IMR-90 (cell line): Measurements from ENCODE around the gene FOXC2. TPM values are rescaled to one million over a fixed set of nuclear protein-coding genes. Genes with fewer than 3 reads are reported as not detected.

Experiments
- ATAC-seq: fragments of 200-7000 bp; cut with Tn5 transposase; 2 replicates; pipeline ENCODE4 v1.9.1; 2020; ENCODE audit warnings: low read depth, mild to moderate bottlenecking, moderate library complexity
- BruUV-seq: library from RNA; stranded (reverse); fragments of 400-500 nt; replicated peaks from 2 replicates; lab custom pipeline; 2021; lab: Mats Ljungman, UMichigan
- CTCF ChIA-PET: fragments of 300-600 bp; formaldehyde crosslinking; extraction: SDS; loops from one replicate; lab custom pipeline; 2021; ENCODE audit warnings: antibody characterized with exemption; lab: Yijun Ruan, JAX
- POLR2A ChIA-PET: fragments of 300-600 bp; sonication (Branson Sonifier 250); formaldehyde crosslinking; loops from one replicate; lab custom pipeline; 2022; ENCODE audit warnings: antibody characterized with exemption; ENCODE audit not compliant: unreplicated experiment; lab: Charles Lee
- DNase-seq: peaks from one replicate; pipeline ENCODE4 v3.0.0; 2013
- H2AFZ ChIP-seq: replicated peaks from 2 replicates; pipeline ENCODE3; 2013; ENCODE audit warnings: low read length, mild to moderate bottlenecking; ENCODE audit not compliant: poor library complexity
- H2AK5ac ChIP-seq: 2 replicates; pipeline ENCODE4 v1.6.1; 2013; ENCODE audit warnings: low read depth, low read length, inconsistent platforms
- H2AK9ac ChIP-seq: replicated peaks from 2 replicates; pipeline ENCODE3; 2013; ENCODE audit warnings: mild to moderate bottlenecking, low read depth, low read length, moderate library complexity; ENCODE audit not compliant: poor library complexity
- H2BK120ac ChIP-seq: 2 replicates; pipeline ENCODE4 v1.6.1; 2013; ENCODE audit warnings: low read depth, low read length, inconsistent platforms
- H2BK15ac ChIP-seq: 3 replicates; pipeline ENCODE4 v1.6.1; 2013; ENCODE audit warnings: low read depth, low read length, inconsistent platforms
- H2BK20ac ChIP-seq: 2 replicates; pipeline ENCODE4 v1.6.1; 2013; ENCODE audit warnings: low read depth, mild to moderate bottlenecking, inconsistent platforms, low read length, moderate library complexity
- H2BK5ac ChIP-seq: 2 replicates; pipeline ENCODE4 v1.6.1; 2013; ENCODE audit warnings: mild to moderate bottlenecking, low read depth, low read length, inconsistent platforms; ENCODE audit not compliant: poor library complexity, severe bottlenecking
- H3K14ac ChIP-seq: replicated peaks from 2 replicates; pipeline ENCODE4 v1.6.1; 2013; ENCODE audit warnings: low read depth, low read length, inconsistent platforms
- H3K18ac ChIP-seq: 2 replicates; pipeline ENCODE4 v1.6.1; 2013; ENCODE audit warnings: low read depth, low read length, control low read depth
- H3K23ac ChIP-seq: 2 replicates; pipeline ENCODE4 v1.6.1; 2013; ENCODE audit warnings: low read depth, low read length, inconsistent platforms
- H3K27ac ChIP-seq: 2 replicates; pipeline ENCODE4 v1.5.1; 2013; ENCODE audit warnings: mild to moderate bottlenecking, control low read depth, low read length; ENCODE audit not compliant: insufficient read depth
- H3K27me3 ChIP-seq: 2 replicates; pipeline ENCODE4 v1.6.1; 2013; ENCODE audit warnings: low read length; ENCODE audit not compliant: control insufficient read depth, insufficient read depth
- H3K36me3 ChIP-seq: 2 replicates; pipeline ENCODE4 v1.6.1; 2013; ENCODE audit warnings: low read length, mixed read lengths; ENCODE audit not compliant: control insufficient read depth, insufficient read depth
- H3K4ac ChIP-seq: 2 replicates; pipeline ENCODE4 v1.6.1; 2013; ENCODE audit warnings: low read depth, low read length, inconsistent platforms
- H3K4me1 ChIP-seq: 2 replicates; pipeline ENCODE4 v1.6.1; 2013; ENCODE audit warnings: low read length, mixed read lengths; ENCODE audit not compliant: control insufficient read depth, insufficient read depth
- H3K4me2 ChIP-seq: 2 replicates; pipeline ENCODE4 v1.6.1; 2013; ENCODE audit warnings: low read depth, mild to moderate bottlenecking, control low read depth, low read length, moderate library complexity
- H3K4me3 ChIP-seq: 2 replicates; pipeline ENCODE4 v1.5.1; 2013; ENCODE audit warnings: low read depth, mild to moderate bottlenecking, control low read depth, low read length, moderate library complexity; ENCODE audit not compliant: insufficient read depth
- H3K56ac ChIP-seq: 2 replicates; pipeline ENCODE4 v1.6.1; 2013; ENCODE audit warnings: low read length, inconsistent platforms; ENCODE audit not compliant: insufficient read depth; ENCODE audit errors: extremely low read depth
- H3K79me1 ChIP-seq, 2 experiments: 2 replicates each; pipeline ENCODE4 v1.6.1; 2013; ENCODE audit warnings: low read length in 2 of 2, inconsistent platforms in 1 of 2, low read depth in 1 of 2
- H3K9ac ChIP-seq: 2 replicates; pipeline ENCODE4 v1.6.1; 2013; ENCODE audit warnings: low read depth, low read length, control low read depth
- H3K9me1 ChIP-seq: 2 replicates; pipeline ENCODE4 v1.6.1; 2013; ENCODE audit warnings: low read length, inconsistent platforms; ENCODE audit not compliant: insufficient read depth
- H3K9me3 ChIP-seq: 2 replicates; pipeline ENCODE4 v1.6.1; 2013; ENCODE audit warnings: low read length; ENCODE audit not compliant: control insufficient read depth, insufficient read depth
- H4K20me1 ChIP-seq: 2 replicates; pipeline ENCODE4 v1.6.1; 2013; ENCODE audit warnings: low read length, inconsistent platforms; ENCODE audit not compliant: insufficient read depth
- H4K5ac ChIP-seq: 2 replicates; pipeline ENCODE4 v1.6.1; 2013; ENCODE audit warnings: mild to moderate bottlenecking, low read depth, low read length, control low read depth
- H4K8ac ChIP-seq, 2 experiments: 2 replicates each; pipeline ENCODE4 v1.6.1; 2013; ENCODE audit warnings: low read depth in 2 of 2, low read length in 2 of 2, control low read depth in 1 of 2, inconsistent platforms in 1 of 2
- H4K91ac ChIP-seq: 2 replicates; pipeline ENCODE4 v1.6.1; 2013; ENCODE audit warnings: low read depth, low read length, inconsistent platforms; ENCODE audit not compliant: insufficient read depth
- BHLHE40 ChIP-seq: fragments of 150-350 bp; IDR thresholded peaks from 2 replicates; pipeline ENCODE4 v1.6.1; 2016; ENCODE audit warnings: mild to moderate bottlenecking, low read depth, low read length
- FOS ChIP-seq: fragments of 150-350 bp; IDR thresholded peaks from 2 replicates; pipeline ENCODE4 v1.6.1; 2016; ENCODE audit warnings: low read depth, low read length
- MAZ ChIP-seq: IDR thresholded peaks from 2 replicates; pipeline ENCODE4 v1.6.1; 2012; ENCODE audit warnings: low read depth, mild to moderate bottlenecking, low read length, improper control_type of control experiment, moderate library complexity, borderline replicate concordance
- MXI1 ChIP-seq: IDR thresholded peaks from 2 replicates; pipeline ENCODE4 v1.6.1; 2012; ENCODE audit warnings: low read depth, mild to moderate bottlenecking, low read length, moderate library complexity, borderline replicate concordance
- NFE2L2 ChIP-seq: fragments of 150-350 bp; IDR thresholded peaks from 2 replicates; pipeline ENCODE4 v1.6.1; 2016; ENCODE audit warnings: low read depth, mild to moderate bottlenecking, low read length
- POLR2A ChIP-seq: IDR thresholded peaks from 2 replicates; pipeline ENCODE4 v1.6.1; 2012; ENCODE audit warnings: mild to moderate bottlenecking, low read depth, low read length
- RAD21 ChIP-seq: IDR thresholded peaks from 2 replicates; pipeline ENCODE4 v1.6.1; 2012; ENCODE audit warnings: low read length, improper control_type of control experiment
- RCOR1 ChIP-seq: IDR thresholded peaks from 2 replicates; pipeline ENCODE4 v1.6.1; 2012; ENCODE audit warnings: mild to moderate bottlenecking, low read length, improper control_type of control experiment; ENCODE audit not compliant: insufficient replicate concordance
- RFX5 ChIP-seq: IDR thresholded peaks from 2 replicates; pipeline ENCODE4 v1.8.0; 2012; ENCODE audit warnings: low read depth, mild to moderate bottlenecking, low read length, moderate library complexity
- SMC3 ChIP-seq: fragments of 150-350 bp; IDR thresholded peaks from 2 replicates; pipeline ENCODE4 v1.6.1; 2016; ENCODE audit warnings: low read depth, mild to moderate bottlenecking, antibody characterized with exemption, low read length, moderate library complexity
- WGBS, 2 experiments: methylation state at CpG; one replicate each; pipeline versions ENCODE4 v1.1.5 to v1.1.7; 2013; ENCODE audit warnings: missing lambda C conversion rate in 2 of 2; ENCODE audit not compliant: insufficient read length in 1 of 2; ENCODE audit errors: extremely low coverage in 2 of 2; 5-methylcytosine and 5-hydroxymethylcytosine counted together
- dilution Hi-C: fragments of 300-500 bp; cut with HindIII; formaldehyde crosslinking; loops from one replicate; pipeline ENCODE4 v1.14.3; 2018; ENCODE audit warnings: low sequenced_read_pairs; ENCODE audit not compliant: unreplicated experiment
- in situ Hi-C: fragments of 300-500 bp; cut with MboI; formaldehyde crosslinking; loops from 3 replicates; pipeline ENCODE4 v1.14.3; 2019; ENCODE audit warnings: low sequenced_read_pairs, inconsistent platforms, mixed read lengths
- intact Hi-C: fragments of 100-400 bp; cut with micrococcal nuclease; formaldehyde crosslinking; loops from 2 replicates; pipeline ENCODE4 v1.10.0; 2022
- polyA plus RNA-seq, 3 experiments: library from polyadenylated mRNA; depleted of rRNA; stranded (reverse); fragments of >200 nt; gene quantifications; 2 replicates each; pipeline ENCODE4 v1.2.3, GENCODE V29; 2012; ENCODE audit warnings: low replicate concordance in 1 of 3
- total RNA-seq: library from RNA; depleted of rRNA; stranded (reverse); fragments of >200 nt; gene quantifications from 2 replicates; pipeline ENCODE4 v1.2.3, GENCODE V29; 2012
- TF ChIP-seq, protein P1 (sequence below): conservative IDR thresholded peaks from 2 replicates; pipeline ENCODE4 v1.5.1; 2012; ENCODE audit warnings: mild to moderate bottlenecking, low read depth, low read length, improper control_type of control experiment

Gene FOXC2
- total and polyA plus RNA-seq, 2 of the 4 experiments (the other 2 are of a cell fraction), result 0.90 to 6.4 TPM

- no peak overlapping the region for H2BK15ac ChIP-seq
- no peaks in the 10 kb centered on the region for H4K20me1 ChIP-seq
- H3K18ac ChIP-seq, result no peak overlapping the region
- no peak overlapping the region for H3K9ac ChIP-seq
- no peaks in the 10 kb centered on the region for H3K4me1 ChIP-seq
- H3K4me2 ChIP-seq, result no peak overlapping the region
- no peaks in the 10 kb centered on the region for H3K27me3 ChIP-seq
- dilution Hi-C loops (no loop called here), in situ Hi-C loops (no loop called here), intact Hi-C loops (no loop called here)
- H3K56ac ChIP-seq, result no peak overlapping the region
- H2AFZ ChIP-seq, result no peak overlapping the region
- no peaks in the 10 kb centered on the region for H3K9me3 ChIP-seq
- 100% methylated on average over 2 of the region's 7 CpGs; no CpG with 5 or more reads in 1 of the 2 experiments for WGBS, 2 experiments
- ChIA-PET CTCF (no interaction called here), POLR2A (no interaction called here)
- no peaks in the 10 kb centered on the region for H3K9me1 ChIP-seq
- H3K36me3 ChIP-seq, result peaks cover 6% of the 10 kb centered on the region
- BruUV-seq, result no TSS peak
- DNase-seq (no peak), ATAC-seq (no peak)
- no peak overlapping the region for H3K4me3 ChIP-seq
- H4K8ac ChIP-seq, result no peak overlapping the region
- no peak for TF ChIP-seq RAD21
- no peak for TF ChIP-seq MXI1
- no peak for TF ChIP-seq RCOR1
- no peak for TF ChIP-seq NFE2L2
- TF ChIP-seq POLR2A, result no peak
- TF ChIP-seq, protein P1, sequence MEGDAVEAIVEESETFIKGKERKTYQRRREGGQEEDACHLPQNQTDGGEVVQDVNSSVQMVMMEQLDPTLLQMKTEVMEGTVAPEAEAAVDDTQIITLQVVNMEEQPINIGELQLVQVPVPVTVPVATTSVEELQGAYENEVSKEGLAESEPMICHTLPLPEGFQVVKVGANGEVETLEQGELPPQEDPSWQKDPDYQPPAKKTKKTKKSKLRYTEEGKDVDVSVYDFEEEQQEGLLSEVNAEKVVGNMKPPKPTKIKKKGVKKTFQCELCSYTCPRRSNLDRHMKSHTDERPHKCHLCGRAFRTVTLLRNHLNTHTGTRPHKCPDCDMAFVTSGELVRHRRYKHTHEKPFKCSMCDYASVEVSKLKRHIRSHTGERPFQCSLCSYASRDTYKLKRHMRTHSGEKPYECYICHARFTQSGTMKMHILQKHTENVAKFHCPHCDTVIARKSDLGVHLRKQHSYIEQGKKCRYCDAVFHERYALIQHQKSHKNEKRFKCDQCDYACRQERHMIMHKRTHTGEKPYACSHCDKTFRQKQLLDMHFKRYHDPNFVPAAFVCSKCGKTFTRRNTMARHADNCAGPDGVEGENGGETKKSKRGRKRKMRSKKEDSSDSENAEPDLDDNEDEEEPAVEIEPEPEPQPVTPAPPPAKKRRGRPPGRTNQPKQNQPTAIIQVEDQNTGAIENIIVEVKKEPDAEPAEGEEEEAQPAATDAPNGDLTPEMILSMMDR, result no peak
- no peak for TF ChIP-seq SMC3
- TF ChIP-seq RFX5, result no peak
- no peak for TF ChIP-seq BHLHE40
- TF ChIP-seq FOS, result no peak
- TF ChIP-seq MAZ, result no peak
- H2BK120ac ChIP-seq, result no peak overlapping the region
- H3K4ac ChIP-seq, result no peak overlapping the region
- no peak overlapping the region for H2AK9ac ChIP-seq
- H3K23ac ChIP-seq, result no peak overlapping the region
- no peak overlapping the region for H2AK5ac ChIP-seq
- H2BK5ac ChIP-seq, result no peak overlapping the region
- H3K14ac ChIP-seq, result no peak overlapping the region
- H4K91ac ChIP-seq, result no peak overlapping the region
- H2BK20ac ChIP-seq, result no peak overlapping the region
- no peak overlapping the region for H3K27ac ChIP-seq
- no peaks in the 10 kb centered on the region for H3K79me1 ChIP-seq
- H4K5ac ChIP-seq, result no peak overlapping the region
Observed at GRCh38 chr16:86532526-86532815, 34.2 kb upstream of the FOXC2 start.
